Cardiac septum (tissue), 1 donor: ENCODE results near the gene LEMD1. TPM values are rescaled to one million over a fixed set of nuclear protein-coding genes. Genes with fewer than 3 reads are reported as not detected.
"Not testable (repeated sequence)": the region's sequence is repeated elsewhere in the genome, so short reads cannot be mapped to it uniquely, and the experiment has no call there.

Experiments used
- DNase-seq: peaks from one replicate; pipeline ENCODE4 v3.0.0-alpha.2; 2020; ENCODE audit warnings: low spot score
- intact Hi-C: fragments of 100-400 bp; cut with DNase I; formaldehyde crosslinking; loops from one replicate; pipeline ENCODE4 v1.14.0; 2022
- total RNA-seq: library from RNA; stranded (reverse); fragmentation: NEBNext Ultra II Directional; extraction: Animal tissue kit (Norgen Biotek cat#: 25700); gene quantifications from one replicate; pipeline ENCODE4 v1.2.1, GENCODE V29; 2021
- donor health status: DM: no; HTN: no; CAD: no.

LEMD1 gene
- total RNA-seq, 1 donor from 2014 or later = not detected

- intact Hi-C loops = no loop called here
- no peak for DNase-seq
Measured at GRCh38 chr1:205392650-205393049, 29.2 kb downstream of the LEMD1 start.

GRCh38 chr1:205391386-205391785, 30.5 kb downstream of the LEMD1 start:
- no peak for DNase-seq

GRCh38 chr1:205387845-205388244, 34.0 kb downstream of the LEMD1 start:
- intact Hi-C loops = no loop called here
- no peak for DNase-seq

More at GRCh38 chr1:205391386-205391785, 30.5 kb downstream of the LEMD1 start:
- intact Hi-C loops = no loop called here

GRCh38 chr1:205382990-205383389, 38.9 kb downstream of the LEMD1 start:
- intact Hi-C loops, DNase-seq: not testable (repeated sequence)

- no peak for DNase-seq
- intact Hi-C loops = no loop called here
Measured at GRCh38 chr1:205382561-205382960, 39.3 kb downstream of the LEMD1 start.

- intact Hi-C loops = no loop called here
Measured at GRCh38 chr1:205381305-205381704, 40.6 kb downstream of the LEMD1 start.

GRCh38 chr1:205380882-205381281, 41.0 kb downstream of the LEMD1 start:
- no peak for DNase-seq
- intact Hi-C loops = no loop called here

More at GRCh38 chr1:205381305-205381704, 40.6 kb downstream of the LEMD1 start:
- no peak for DNase-seq

- DNase-seq = no peak
- intact Hi-C loops = no loop called here
Measured at GRCh38 chr1:205379056-205379455, 42.8 kb downstream of the LEMD1 start.

- intact Hi-C loops = no loop called here
- DNase-seq = no peak
Measured at GRCh38 chr1:205377355-205377754, 44.5 kb downstream of the LEMD1 start.

GRCh38 chr1:205376739-205377138, 45.1 kb downstream of the LEMD1 start:
- intact Hi-C loops = no loop called here
- no peak for DNase-seq

GRCh38 chr1:205375835-205376545, 45.9 kb downstream of the LEMD1 start:
- DNase-seq = no peak
- intact Hi-C loops = no loop called here

- intact Hi-C loops = no loop called here
- DNase-seq = no peak
Measured at GRCh38 chr1:205374210-205375078, 47.4 kb downstream of the LEMD1 start.

- no peak for DNase-seq
Measured at GRCh38 chr1:205373798-205374175, 48.1 kb downstream of the LEMD1 start.

GRCh38 chr1:205373022-205373797, 48.6 kb downstream of the LEMD1 start:
- intact Hi-C loops = no loop called here
- DNase-seq = no peak

More at GRCh38 chr1:205373798-205374175, 48.1 kb downstream of the LEMD1 start:
- intact Hi-C loops = no loop called here

GRCh38 chr1:205371871-205372660, 49.8 kb downstream of the LEMD1 start:
- intact Hi-C loops = no loop called here
- DNase-seq = no peak

GRCh38 chr1:205370780-205371179, 51.1 kb downstream of the LEMD1 start:
- intact Hi-C loops = no loop called here
- DNase-seq = no peak

- DNase-seq = no peak
- intact Hi-C loops = no loop called here
Measured at GRCh38 chr1:205369701-205370123, 52.1 kb downstream of the LEMD1 start.

- DNase-seq = no peak
- intact Hi-C loops = no loop called here
Measured at GRCh38 chr1:205368478-205368877, 53.4 kb downstream of the LEMD1 start.

- intact Hi-C loops = no loop called here
- no peak for DNase-seq
Measured at GRCh38 chr1:205365945-205366463, 55.9 kb downstream of the LEMD1 start.
